CD8-positive, alpha-beta memory T cell (primary cell): Measurements from ENCODE around the gene PDGFD. TPM values are rescaled to one million over a fixed set of nuclear protein-coding genes. Genes with fewer than 3 reads are reported as not detected.

ENCODE experiments used
- CTCF ChIA-PET: fragments of 350-600 bp; sonication (Branson Sonifier 250); formaldehyde crosslinking; loops from one replicate; lab custom pipeline; 2021; ENCODE audit warnings: antibody characterized with exemption; lab: Charles Lee
- POLR2A ChIA-PET: fragments of 350-600 bp; sonication (Branson Sonifier 250); formaldehyde crosslinking; loops from one replicate; lab custom pipeline; 2021; ENCODE audit warnings: antibody characterized with exemption; lab: Charles Lee
- DNase-seq, 5 donors: peaks; one replicate each; pipeline versions ENCODE4 v3.0.0 to v3.0.0-alpha.2; 2020 to 2022; ENCODE audit warnings: mixed read lengths in 1 of 5
- H3K27ac ChIP-seq: one replicate; pipeline ENCODE4 v1.7.0; 2013; ENCODE audit warnings: low read depth, mild to moderate bottlenecking, low read length, moderate library complexity
- H3K27me3 ChIP-seq: 2 replicates; pipeline ENCODE4 v1.7.0; 2013; ENCODE audit warnings: low read length, mild to moderate bottlenecking; ENCODE audit not compliant: insufficient read depth, poor library complexity, severe bottlenecking
- H3K36me3 ChIP-seq: 2 replicates; pipeline ENCODE4 v1.7.0; 2013; ENCODE audit warnings: mild to moderate bottlenecking, low read length, moderate library complexity; ENCODE audit not compliant: insufficient read depth
- H3K4me1 ChIP-seq: 2 replicates; pipeline ENCODE4 v1.7.0; 2013; ENCODE audit warnings: mild to moderate bottlenecking, low read length, moderate library complexity; ENCODE audit not compliant: insufficient read depth
- H3K4me3 ChIP-seq: 2 replicates; pipeline ENCODE4 v1.7.0; 2013; ENCODE audit warnings: mild to moderate bottlenecking, low read length
- H3K9me3 ChIP-seq: 2 replicates; pipeline ENCODE4 v1.7.0; 2013; ENCODE audit warnings: mild to moderate bottlenecking, low read length
- H3K27ac Mint-ChIP-seq, 8 donors: one replicate each; pipeline ENCODE4 v1.8.0; 2020 to 2021; ENCODE audit warnings: mixed read lengths in 8 of 8, mild to moderate bottlenecking in 6 of 8, inconsistent platforms in 3 of 8, moderate library complexity in 3 of 8
- H3K27me3 Mint-ChIP-seq, 2 donors: one replicate each; pipeline ENCODE4 v1.8.0; 2020 to 2021; ENCODE audit warnings: mixed read lengths in 2 of 2, mild to moderate bottlenecking in 1 of 2, moderate library complexity in 1 of 2
- H3K36me3 Mint-ChIP-seq, 3 donors: one replicate each; pipeline ENCODE4 v1.8.0; 2020 to 2021; ENCODE audit warnings: mixed read lengths in 3 of 3, inconsistent platforms in 1 of 3, mild to moderate bottlenecking in 1 of 3
- H3K4me1 Mint-ChIP-seq, 3 donors: one replicate each; pipeline ENCODE4 v1.8.0; 2020 to 2021; ENCODE audit warnings: mixed read lengths in 3 of 3, inconsistent platforms in 1 of 3, mild to moderate bottlenecking in 1 of 3
- H3K4me3 Mint-ChIP-seq, 7 donors: one replicate each; pipeline ENCODE4 v1.8.0; 2020 to 2021; ENCODE audit warnings: mixed read lengths in 7 of 7, mild to moderate bottlenecking in 6 of 7, moderate library complexity in 4 of 7, inconsistent platforms in 2 of 7
- H3K9me3 Mint-ChIP-seq, 5 donors: one replicate each; pipeline ENCODE4 v1.8.0; 2020 to 2022; ENCODE audit warnings: mixed read lengths in 5 of 5, mild to moderate bottlenecking in 3 of 5, moderate library complexity in 2 of 5, inconsistent platforms in 1 of 5
- polyA plus RNA-seq: library from polyadenylated mRNA; unstranded; fragments of 300-500 nt; fragmentation: Illumina TruSeq; gene quantifications from one replicate; pipeline ENCODE4 v1.2.3, GENCODE V29; 2021
- total RNA-seq, 2 experiments: library from RNA; stranded (reverse); gene quantifications; one replicate each; pipeline ENCODE4 v1.2.3, GENCODE V29; 2021

Gene PDGFD
- total and polyA plus RNA-seq, 3 experiments from 2014 or later, result 0.15 to 8.1 (median 0.29) TPM

DNA sequence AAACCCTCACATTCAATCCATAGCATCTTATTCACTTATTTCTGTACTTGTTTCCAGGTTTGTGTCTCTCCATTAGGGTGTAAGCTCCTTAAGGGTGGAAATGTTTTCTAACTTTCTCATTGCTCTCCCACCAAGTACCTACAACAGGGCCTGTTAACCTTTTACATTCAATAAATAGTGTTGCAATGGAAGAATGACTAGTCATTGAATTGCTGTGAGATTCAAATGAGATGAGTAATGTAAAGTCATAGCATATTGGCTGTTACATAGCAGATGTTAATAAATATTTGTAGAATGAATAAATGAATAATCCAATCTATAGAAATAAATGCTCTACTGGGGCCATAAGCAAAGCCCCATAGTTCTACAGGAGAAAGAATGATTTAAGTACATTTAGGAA, 202.9 kb downstream of the PDGFD start:
- H3K9me3 ChIP-seq, result no peaks in the 10 kb centered on the region
- no peaks in the 10 kb centered on the region for H3K36me3 ChIP-seq
- Mint-ChIP-seq H3K4me1 (peaks cover 16 to 25% (median 18%) of the 10 kb centered on the region in 3 donors), H3K27me3 (no peaks in the 10 kb centered on the region), H3K36me3 (no peaks in the 10 kb centered on the region), H3K4me3 (no peak overlapping the region), H3K27ac (no peak overlapping the region), H3K9me3 (no peaks in the 10 kb centered on the region)
- CTCF ChIA-PET, result no interaction called here
- H3K4me3 ChIP-seq, result no peak overlapping the region
- DNase-seq, result no peak
- no peak overlapping the region for H3K27ac ChIP-seq
- no peaks in the 10 kb centered on the region for H3K4me1 ChIP-seq
- POLR2A ChIA-PET, result no interaction called here
- H3K27me3 ChIP-seq, result no peaks in the 10 kb centered on the region

DNA sequence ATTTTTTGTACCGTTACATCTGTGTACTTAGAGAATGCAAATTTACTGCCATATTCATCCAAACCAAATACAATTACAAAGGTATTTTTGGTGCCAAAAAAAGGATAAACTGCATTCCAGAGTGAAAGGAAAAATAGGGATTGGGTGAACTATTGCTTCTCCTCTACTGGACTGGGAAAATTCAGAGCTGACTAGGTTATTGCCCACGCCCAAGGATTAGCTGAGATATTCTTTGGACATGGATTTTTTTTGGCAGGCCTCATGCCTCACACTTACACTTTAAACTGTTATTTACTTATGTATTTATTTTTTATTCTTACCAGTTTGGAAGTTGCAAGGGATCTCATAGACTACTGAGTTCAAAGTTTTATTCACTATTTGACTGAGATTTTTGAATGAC, 203.8 kb downstream of the PDGFD start:
- no peaks in the 10 kb centered on the region for H3K4me1 ChIP-seq
- POLR2A ChIA-PET, result no interaction called here
- no peak overlapping the region for H3K27ac ChIP-seq

DNA sequence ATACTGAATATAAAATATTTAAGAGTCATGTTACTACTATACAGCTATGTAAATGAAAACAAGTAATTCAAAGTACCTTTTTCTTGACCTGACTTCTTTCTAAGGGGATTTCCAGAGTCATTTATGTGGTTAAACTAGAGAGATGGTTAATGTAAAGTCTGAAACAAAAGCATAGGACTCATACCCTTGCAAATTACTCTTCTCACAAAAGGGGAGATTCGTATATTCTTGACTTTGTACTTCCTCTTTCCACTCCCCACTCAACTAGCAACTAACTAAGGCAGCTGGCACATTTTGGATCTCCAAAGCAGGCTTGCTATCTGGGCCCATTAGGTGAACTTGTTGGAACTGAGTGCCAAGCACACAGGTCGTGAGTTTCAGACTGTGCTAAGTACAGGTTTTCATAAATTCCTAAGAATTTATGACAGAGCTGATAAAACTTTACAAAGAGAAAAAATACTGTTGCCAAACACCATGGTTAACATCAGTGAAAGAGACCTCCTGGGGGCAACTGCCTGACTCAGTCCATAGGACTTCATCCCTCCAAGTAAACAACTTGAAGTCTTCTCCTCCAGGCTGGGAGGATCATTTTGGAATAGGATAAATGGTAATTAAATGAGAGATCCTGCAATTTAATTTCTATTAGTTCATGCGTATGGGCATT, 204.5 kb downstream of the PDGFD start:
- Histone ChIP-seq H3K9me3 (no peaks in the 10 kb centered on the region), H3K4me3 (no peak overlapping the region), H3K27ac (no peak overlapping the region), H3K4me1 (no peaks in the 10 kb centered on the region), H3K36me3 (no peaks in the 10 kb centered on the region), H3K27me3 (no peaks in the 10 kb centered on the region)
- Mint-ChIP-seq H3K4me1 (peaks cover 16 to 25% (median 18%) of the 10 kb centered on the region in 3 donors), H3K4me3 (peak overlapping the region in 1 of 7 donors; percentile 1), H3K9me3 (peaks cover 0 to 2% (median 0%) of the 10 kb centered on the region in 5 donors), H3K36me3 (no peaks in the 10 kb centered on the region), H3K27ac (peak overlapping the region in 5 of 8 donors; percentile 21 to 73 (median 40)), H3K27me3 (no peaks in the 10 kb centered on the region)
- DNase-seq, result no peak
- POLR2A ChIA-PET, result no interaction called here
- CTCF ChIA-PET, result no interaction called here

More for the DNA sequence above, 203.8 kb downstream of the PDGFD start:
- Mint-ChIP-seq H3K9me3 (peaks cover 0 to 2% (median 0%) of the 10 kb centered on the region in 5 donors), H3K4me1 (peaks cover 16 to 25% (median 18%) of the 10 kb centered on the region in 3 donors), H3K27me3 (no peaks in the 10 kb centered on the region), H3K36me3 (no peaks in the 10 kb centered on the region), H3K4me3 (no peak overlapping the region), H3K27ac (no peak overlapping the region)
- no peak for DNase-seq
- H3K36me3 ChIP-seq, result no peaks in the 10 kb centered on the region
- H3K4me3 ChIP-seq, result no peak overlapping the region
- CTCF ChIA-PET, result no interaction called here
- no peaks in the 10 kb centered on the region for H3K27me3 ChIP-seq
- no peaks in the 10 kb centered on the region for H3K9me3 ChIP-seq

DNA sequence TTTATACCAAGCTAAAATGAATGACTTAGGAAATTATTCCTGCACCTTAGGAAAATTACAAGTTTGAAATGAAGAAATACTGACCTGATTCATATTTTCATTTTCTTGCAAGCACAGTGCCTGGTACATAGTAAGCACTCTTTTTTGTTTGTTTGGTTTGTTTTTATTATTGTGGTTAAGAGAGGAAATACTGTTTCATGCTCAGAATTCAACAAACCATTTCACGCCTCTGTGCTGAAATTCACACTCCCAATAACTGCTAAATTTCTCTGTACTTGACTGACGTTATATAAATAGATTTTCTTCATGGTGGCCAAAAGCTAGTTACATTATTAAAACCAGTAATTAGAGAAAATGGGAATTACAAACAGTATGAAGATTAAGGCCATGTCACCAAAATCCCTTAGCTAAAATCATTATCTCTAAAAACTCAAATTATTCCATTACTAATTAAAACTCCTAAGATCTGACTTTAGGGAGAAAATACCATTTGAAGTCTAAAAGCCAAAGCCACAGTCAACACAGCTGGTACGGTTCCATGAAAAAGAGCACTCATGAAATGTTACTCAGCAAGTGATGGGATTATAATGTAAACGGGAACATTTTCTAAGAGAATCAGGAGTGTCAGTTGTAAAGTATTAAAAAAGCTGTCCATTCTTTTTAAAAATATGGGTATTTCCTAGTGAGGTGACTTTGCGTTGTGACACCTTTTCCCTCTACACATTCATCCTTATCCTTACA, 205.3 kb downstream of the PDGFD start:
- H3K27me3 ChIP-seq, result no peaks in the 10 kb centered on the region
- H3K4me1 ChIP-seq, result no peaks in the 10 kb centered on the region
- no peaks in the 10 kb centered on the region for H3K9me3 ChIP-seq
- no peaks in the 10 kb centered on the region for H3K36me3 Mint-ChIP-seq
- no peaks in the 10 kb centered on the region for H3K36me3 ChIP-seq
- H3K4me3 ChIP-seq, result no peak overlapping the region
- ChIA-PET POLR2A (no interaction called here), CTCF (no interaction called here)
- H3K27ac Mint-ChIP-seq, result peak overlapping the region in 5 of 8 donors; percentile 24 to 73 (median 56)
- H3K4me1 Mint-ChIP-seq, result peaks cover 16 to 25% (median 18%) of the 10 kb centered on the region in 3 donors
- DNase-seq, result no peak
- H3K27me3 Mint-ChIP-seq, result no peaks in the 10 kb centered on the region
- peaks cover 0 to 2% (median 0%) of the 10 kb centered on the region in 5 donors for H3K9me3 Mint-ChIP-seq
- H3K27ac ChIP-seq, result no peak overlapping the region
- H3K4me3 Mint-ChIP-seq, result peak overlapping the region in 4 of 7 donors; percentile 1 to 25 (median 8)

DNA sequence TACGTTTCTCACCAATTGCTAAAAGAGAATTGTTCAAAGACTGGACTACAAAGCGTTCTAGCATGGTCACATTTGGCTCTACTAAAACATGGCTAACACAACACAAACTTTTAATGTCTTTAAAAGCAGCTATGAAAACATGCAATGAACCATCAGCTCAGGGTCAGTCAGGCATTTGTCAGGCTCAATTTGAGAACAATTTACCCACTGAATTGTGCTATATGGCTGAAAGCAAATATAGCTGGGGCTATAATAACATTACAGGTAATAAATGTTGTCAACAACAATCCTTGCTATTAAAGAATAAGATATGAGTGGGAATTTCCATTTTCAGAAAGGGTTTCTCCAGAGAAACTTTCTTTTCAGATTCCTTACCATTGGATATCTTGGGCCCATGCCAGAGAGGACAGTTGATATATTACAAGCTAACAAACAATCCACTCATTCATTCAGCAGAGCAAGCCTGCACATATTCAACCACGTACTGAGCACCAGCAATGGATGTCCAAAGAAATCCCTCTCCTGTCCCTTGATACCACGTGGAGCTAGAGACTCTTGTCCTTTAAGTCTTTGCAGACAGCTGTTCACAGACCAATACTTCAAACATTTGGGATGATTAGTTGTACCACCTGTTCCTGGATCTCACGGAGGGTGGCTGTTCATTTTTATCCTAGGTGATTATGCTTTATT, 210.0 kb downstream of the PDGFD start:
- Histone ChIP-seq H3K4me1 (no peaks in the 10 kb centered on the region), H3K36me3 (no peaks in the 10 kb centered on the region), H3K27me3 (no peaks in the 10 kb centered on the region), H3K4me3 (no peak overlapping the region), H3K9me3 (no peaks in the 10 kb centered on the region), H3K27ac (no peak overlapping the region)
- Mint-ChIP-seq H3K9me3 (peaks cover 0 to 2% (median 0%) of the 10 kb centered on the region in 5 donors), H3K27ac (no peak overlapping the region), H3K4me3 (no peak overlapping the region), H3K36me3 (no peaks in the 10 kb centered on the region), H3K27me3 (no peaks in the 10 kb centered on the region), H3K4me1 (peaks cover 8 to 16% (median 10%) of the 10 kb centered on the region in 3 donors)
- no peak for DNase-seq
- POLR2A ChIA-PET, result no interaction called here
- CTCF ChIA-PET, result no interaction called here

DNA sequence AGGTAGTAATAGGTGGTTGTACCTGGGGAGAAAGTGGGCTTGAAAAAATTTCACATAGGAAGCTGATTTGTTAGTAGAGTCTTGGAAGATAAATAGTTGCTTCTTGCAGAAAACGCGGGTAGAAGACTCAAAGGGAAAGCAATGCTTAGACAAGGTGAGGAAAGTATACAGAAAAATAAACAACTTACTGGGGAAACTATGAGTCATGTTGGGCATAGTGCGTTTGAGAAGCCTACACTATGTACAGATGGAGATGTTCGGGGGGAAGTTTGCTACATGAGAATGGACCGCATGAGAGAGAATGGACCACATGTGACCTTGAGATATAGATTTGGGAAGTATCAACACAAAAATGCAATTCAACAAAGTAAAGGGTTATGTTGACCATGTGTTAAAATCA, 214.2 kb downstream of the PDGFD start:
- DNase-seq, result no peak
- no peaks in the 10 kb centered on the region for H3K27me3 ChIP-seq
- H3K9me3 ChIP-seq, result no peaks in the 10 kb centered on the region
- peaks cover 0 to 2% (median 0%) of the 10 kb centered on the region in 3 donors for H3K36me3 Mint-ChIP-seq
- no peaks in the 10 kb centered on the region for H3K27me3 Mint-ChIP-seq
- H3K9me3 Mint-ChIP-seq, result no peaks in the 10 kb centered on the region
- H3K27ac ChIP-seq, result no peak overlapping the region
- H3K36me3 ChIP-seq, result no peaks in the 10 kb centered on the region
- POLR2A ChIA-PET, result no interaction called here
- CTCF ChIA-PET, result no interaction called here
- no peak overlapping the region for H3K4me3 ChIP-seq
- no peaks in the 10 kb centered on the region for H3K4me1 ChIP-seq
- no peaks in the 10 kb centered on the region for H3K4me1 Mint-ChIP-seq
- peak overlapping the region in 1 of 8 donors; percentile 26 for H3K27ac Mint-ChIP-seq
- H3K4me3 Mint-ChIP-seq, result no peak overlapping the region

DNA sequence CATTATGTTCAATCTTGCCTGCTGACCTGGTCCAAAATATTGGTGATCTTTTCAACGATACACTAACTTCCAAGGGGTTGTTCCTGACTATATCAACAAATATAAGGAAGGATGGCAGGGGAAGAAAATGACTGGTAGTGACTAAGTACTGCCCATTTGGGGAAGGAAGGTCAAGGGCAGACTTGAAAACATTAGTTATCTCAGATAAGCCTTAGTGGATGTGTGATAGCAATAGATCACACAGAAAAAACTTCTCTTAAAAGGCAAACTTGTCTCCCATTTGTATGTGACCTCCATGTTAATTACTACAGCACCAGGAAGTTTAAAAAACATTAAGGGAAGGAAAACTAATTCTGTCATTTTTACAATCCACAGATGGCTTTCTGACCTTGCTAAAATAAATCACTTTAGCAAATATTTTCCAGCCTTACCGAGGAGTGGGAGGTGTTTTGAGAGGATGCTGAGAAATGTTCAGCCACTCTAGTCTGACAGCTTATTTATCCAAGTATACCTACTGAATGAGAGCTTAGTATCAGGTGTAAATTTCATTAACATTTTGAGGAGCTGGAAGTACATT, 215.7 kb downstream of the PDGFD start:
- Histone ChIP-seq H3K4me3 (no peak overlapping the region), H3K27ac (no peak overlapping the region), H3K4me1 (no peaks in the 10 kb centered on the region), H3K36me3 (no peaks in the 10 kb centered on the region), H3K9me3 (no peaks in the 10 kb centered on the region), H3K27me3 (no peaks in the 10 kb centered on the region)
- CTCF ChIA-PET, result no interaction called here
- Mint-ChIP-seq H3K27me3 (no peaks in the 10 kb centered on the region), H3K9me3 (no peaks in the 10 kb centered on the region), H3K36me3 (peaks cover 0 to 2% (median 2%) of the 10 kb centered on the region in 3 donors), H3K4me3 (no peak overlapping the region), H3K27ac (no peak overlapping the region), H3K4me1 (no peaks in the 10 kb centered on the region)
- DNase-seq, result no peak
- POLR2A ChIA-PET, result no interaction called here

DNA sequence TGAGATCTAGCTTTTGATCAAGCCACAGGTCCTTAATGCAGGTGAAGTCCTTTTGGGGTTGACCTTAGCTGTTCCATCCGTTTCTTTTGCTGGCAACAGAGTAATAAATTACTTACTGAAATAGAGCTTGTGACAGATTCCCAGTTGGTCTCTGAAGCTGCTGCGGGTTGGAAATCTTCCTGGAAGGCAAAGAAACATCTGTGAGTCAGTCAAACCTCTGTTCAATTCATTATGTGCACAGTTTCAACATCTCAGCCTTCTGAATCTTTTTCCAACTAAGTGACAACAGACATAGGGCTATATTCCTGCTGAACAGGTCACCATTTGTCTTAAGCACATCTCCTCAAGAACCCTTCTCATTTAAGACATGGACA, 216.4 kb downstream of the PDGFD start:
- no peak overlapping the region for H3K27ac Mint-ChIP-seq
- no peak overlapping the region for H3K27ac ChIP-seq
- H3K4me3 Mint-ChIP-seq, result no peak overlapping the region
- DNase-seq, result no peak
- H3K4me3 ChIP-seq, result no peak overlapping the region
- peaks cover 0 to 2% (median 2%) of the 10 kb centered on the region in 3 donors for H3K36me3 Mint-ChIP-seq
- H3K4me1 Mint-ChIP-seq, result no peaks in the 10 kb centered on the region
- no peaks in the 10 kb centered on the region for H3K27me3 ChIP-seq
- H3K27me3 Mint-ChIP-seq, result no peaks in the 10 kb centered on the region
- no peaks in the 10 kb centered on the region for H3K9me3 Mint-ChIP-seq
- H3K9me3 ChIP-seq, result no peaks in the 10 kb centered on the region
- no peaks in the 10 kb centered on the region for H3K36me3 ChIP-seq
- POLR2A ChIA-PET, result no interaction called here
- CTCF ChIA-PET, result no interaction called here
- no peaks in the 10 kb centered on the region for H3K4me1 ChIP-seq
